ENCODE results near the gene SLC6A12. TPM values are rescaled to one million over a fixed set of nuclear protein-coding genes. Genes with fewer than 3 reads are reported as not detected.

Gene SLC6A12
- total and polyA plus RNA-seq, 7 donors = 0.07 to 0.90 (median 0.30) TPM

- ATAC-seq (no peak), DNase-seq (no peak)
- Histone ChIP-seq H3K4me1 (no peaks in the 10 kb centered on the region), H3K36me3 (ENCODE audit: insufficient read depth in 1 of 2, low read depth in 1 of 2) (no peaks in the 10 kb centered on the region), H3K27me3 (ENCODE audit: insufficient read depth in 3 of 3, low read length in 2 of 3) (peaks cover 0 to 20% (median 4%) of the 10 kb centered on the region in 3 donors), H3K9me3 (no peaks in the 10 kb centered on the region), H3K27ac (no peak overlapping the region), H3K4me3 (no peak overlapping the region)
- no peak for TF ChIP-seq CTCF (IDR thresholded peaks at IDR 0.05)
- WGBS, 3 donors = 70 to 85% (median 75%) methylated on average over 5 of the region's 5 CpGs
- intact Hi-C loops (cut with DNase I) = no loop called here
These were observed 69.2 kb downstream of the SLC6A12 start for GRCh38 chr12:144650-145284.

GRCh38 chr12:143964-144649, 69.8 kb downstream of the SLC6A12 start:
- intact Hi-C loops (cut with DNase I) = no loop called here

GRCh38 chr12:140162-140561, 73.8 kb downstream of the SLC6A12 start:
- TF ChIP-seq CTCF (IDR thresholded peaks at IDR 0.05) = no peak
- peaks cover 0 to 45% (median 9%) of the 10 kb centered on the region in 3 donors for H3K27me3 ChIP-seq (ENCODE audit: insufficient read depth in 3 of 3, low read length in 2 of 3)
- H3K36me3 ChIP-seq (ENCODE audit: insufficient read depth in 1 of 2, low read depth in 1 of 2) = no peaks in the 10 kb centered on the region
- H3K9me3 ChIP-seq = no peaks in the 10 kb centered on the region
- ATAC-seq (no peak), DNase-seq (no peak)
- H3K4me1 ChIP-seq = no peaks in the 10 kb centered on the region
- no peak overlapping the region for H3K27ac ChIP-seq
- intact Hi-C loops (cut with DNase I) = no loop called here
- H3K4me3 ChIP-seq = no peak overlapping the region
- 57 to 69% (median 59%) methylated on average over 5 of the region's 5 CpGs for WGBS, 3 donors

More at GRCh38 chr12:143964-144649, 69.8 kb downstream of the SLC6A12 start:
- 51 to 62% (median 55%) methylated on average over 19 of the region's 19 CpGs for WGBS, 3 donors
- Histone ChIP-seq H3K4me3 (no peak overlapping the region), H3K9me3 (no peaks in the 10 kb centered on the region), H3K4me1 (no peaks in the 10 kb centered on the region), H3K27ac (no peak overlapping the region), H3K36me3 (ENCODE audit: insufficient read depth in 1 of 2, low read depth in 1 of 2) (no peaks in the 10 kb centered on the region), H3K27me3 (ENCODE audit: insufficient read depth in 3 of 3, low read length in 2 of 3) (peaks cover 0 to 27% (median 7%) of the 10 kb centered on the region in 3 donors)
- TF ChIP-seq CTCF (IDR thresholded peaks at IDR 0.05) = no peak
- DNase-seq (no peak), ATAC-seq (no peak)

Other genes starting within 250 kb of the SLC6A12 start
- 1 to 10 TPM in 1 of 4 donors, under 1 TPM in 3; 0.58 to 1.8 (median 0.83) TPM for gene IQSEC3, start 147.4 kb downstream of the SLC6A12 start, total RNA-seq
- gene IQSEC3, start 147.4 kb downstream of the SLC6A12 start, polyA plus RNA-seq = under 1 TPM; 0.23 to 0.30 (median 0.29) TPM
- 1 to 10 TPM in 1 of 4 donors, under 1 TPM in 2, not detected in 1; 0.47 to 1.6 (median 0.53) TPM for gene SLC6A13, start 48.7 kb upstream of the SLC6A12 start, total RNA-seq
- under 1 TPM; 0.07 to 0.52 (median 0.08) TPM for gene SLC6A13, start 48.7 kb upstream of the SLC6A12 start, polyA plus RNA-seq
- gene KDM5A, start 175.2 kb upstream of the SLC6A12 start, total RNA-seq = 10 to 100 TPM; 24.8 to 49.5 (median 26.9) TPM
- gene KDM5A, start 175.2 kb upstream of the SLC6A12 start, polyA plus RNA-seq = 10 to 100 TPM in 1 of 3 donors, 1 to 10 TPM in 2; 4.0 to 11.8 (median 5.2) TPM
- 1 to 10 TPM; 2.8 to 4.5 (median 3.4) TPM for gene CCDC77, start 187.5 kb upstream of the SLC6A12 start, total RNA-seq
- 1 to 10 TPM; 3.9 to 7.8 (median 5.3) TPM for gene CCDC77, start 187.5 kb upstream of the SLC6A12 start, polyA plus RNA-seq
- 1 to 10 TPM in 3 of 4 donors, under 1 TPM in 1; 0.53 to 4.0 (median 1.3) TPM for gene B4GALNT3, start 245.8 kb upstream of the SLC6A12 start, total RNA-seq
- under 1 TPM; 0.21 to 0.57 (median 0.53) TPM for gene B4GALNT3, start 245.8 kb upstream of the SLC6A12 start, polyA plus RNA-seq